HepG2 (cell line): ENCODE measurements around the gene ZNF217. TPM values are rescaled to one million over a fixed set of nuclear protein-coding genes. Genes with fewer than 3 reads are reported as not detected.
"Not testable (repeated sequence)": the region's sequence is repeated elsewhere in the genome, so short reads cannot be mapped to it uniquely, and the experiment has no call there.

Source experiments
- ATAC-seq: fragments of 200-7000 bp; cut with Tn5 transposase; 3 replicates; pipeline ENCODE4 v1.9.1; 2020; ENCODE audit warnings: mild to moderate bottlenecking, moderate library complexity
- BruUV-seq: library from RNA; stranded (reverse); fragments of 400-500 nt; replicated peaks from 2 replicates; lab custom pipeline; 2021; lab: Mats Ljungman, UMichigan
- CTCF ChIA-PET: fragments of 300-600 bp; formaldehyde crosslinking; extraction: SDS; loops from one replicate; lab custom pipeline; 2021; ENCODE audit warnings: low total read pairs, inconsistent platforms, low intra/inter-chr PET ratio; lab: Yijun Ruan, JAX
- POLR2A ChIA-PET: fragments of 350-600 bp; sonication (Branson Sonifier 250); formaldehyde crosslinking; loops from one replicate; lab custom pipeline; 2020; ENCODE audit warnings: antibody characterized with exemption, inconsistent platforms; lab: Yijun Ruan, JAX
- DNase-seq: peaks from one replicate; pipeline ENCODE4 v3.0.0-alpha.2; 2015; ENCODE audit warnings: low spot score
- FAIRE-seq: peaks from 3 replicates; lab custom pipeline; 2011; peaks lifted over from hg19 to GRCh38; lab: Jason Lieb, UNC
- H2AFZ ChIP-seq: one replicate; pipeline ENCODE4 v1.6.1; 2011; ENCODE audit warnings: low read length, inconsistent platforms
- H3K27ac ChIP-seq: fragments of 300-600 bp; 3 replicates; pipeline ENCODE4 v1.8.0; 2011; ENCODE audit warnings: mixed run types, mild to moderate bottlenecking, mixed read lengths, low read length, inconsistent platforms; ENCODE audit not compliant: insufficient read depth; ENCODE audit errors: extremely low read length
- H3K27me3 ChIP-seq, 2 experiments: fragments of 200-600 bp in 1 of 2; 2 replicates in 1 of 2; 3 replicates in 1 of 2; pipeline versions ENCODE4 v1.6.0 to v1.8.0; 2011; ENCODE audit warnings: low read length in 2 of 2, mild to moderate bottlenecking in 2 of 2, moderate library complexity in 2 of 2, inconsistent platforms in 1 of 2; ENCODE audit not compliant: insufficient read depth in 2 of 2, control insufficient read depth in 1 of 2
- H3K36me3 ChIP-seq, 2 experiments: fragments of 200-600 bp in 1 of 2; replicated peaks in 1 of 2; 2 replicates in 1 of 2; 3 replicates in 1 of 2; pipeline versions ENCODE4 v1.5.1 to v1.8.0; 2011; ENCODE audit warnings: low read length in 2 of 2, inconsistent platforms in 1 of 2; ENCODE audit not compliant: insufficient read depth in 2 of 2, control insufficient read depth in 1 of 2
- H3K4me1 ChIP-seq: 2 replicates; pipeline ENCODE4 v1.5.1; 2012; ENCODE audit warnings: low read length, inconsistent platforms; ENCODE audit not compliant: insufficient read depth
- H3K4me2 ChIP-seq: 2 replicates; pipeline ENCODE4 v1.6.0; 2011; ENCODE audit warnings: low read depth, low read length, inconsistent platforms
- H3K4me3 ChIP-seq, 3 experiments: fragments of 200-600 bp in 1 of 3; sonication (generic), shearing (Covaris generic) in 1 of 3; replicated peaks in 1 of 3; 2 replicates each; pipeline ENCODE4 v1.5.1; 2011 to 2016; ENCODE audit warnings: low read length in 3 of 3, inconsistent platforms in 2 of 3, low read depth in 2 of 3, mild to moderate bottlenecking in 2 of 3, control low read depth in 1 of 3, mixed read lengths in 1 of 3; ENCODE audit not compliant: insufficient read depth in 1 of 3
- H3K79me2 ChIP-seq: one replicate; pipeline ENCODE4 v1.6.1; 2011; ENCODE audit warnings: low read length, inconsistent platforms; ENCODE audit not compliant: insufficient read depth
- H3K9ac ChIP-seq: 2 replicates; pipeline ENCODE4 v1.6.0; 2011; ENCODE audit warnings: mild to moderate bottlenecking, low read depth, low read length, inconsistent platforms; ENCODE audit not compliant: insufficient read depth
- H3K9me3 ChIP-seq: 2 replicates; pipeline ENCODE4 v1.5.1; 2012; ENCODE audit warnings: mild to moderate bottlenecking, low read length
- H4K20me1 ChIP-seq: 2 replicates; pipeline ENCODE4 v1.6.0; 2011; ENCODE audit warnings: inconsistent platforms, mild to moderate bottlenecking, low read length, moderate library complexity; ENCODE audit not compliant: insufficient read depth
- KAT8 ChIP-seq: IDR thresholded peaks from 2 replicates; pipeline ENCODE4 v1.6.1; 2016; ENCODE audit warnings: missing genetic modification reagents, missing compliant biosample characterization
- POLR2G ChIP-seq: fragments of 200-400 bp; formaldehyde crosslinking; IDR thresholded peaks from 2 replicates; pipeline ENCODE4 v1.6.1; 2018; ENCODE audit warnings: mild to moderate bottlenecking, low read depth, low read length, moderate library complexity
- ZNF121 ChIP-seq: sonication (generic); formaldehyde crosslinking; IDR thresholded peaks from 2 replicates; pipeline ENCODE4 v1.5.0; 2020; ENCODE audit warnings: mild to moderate bottlenecking, missing genetic modification reagents
- WGBS: methylation state at CpG from one replicate; pipeline ENCODE4 v1.1.6; 2017; ENCODE audit warnings: low lambda C conversion rate; 5-methylcytosine and 5-hydroxymethylcytosine counted together
- in situ Hi-C: cut with HindIII; loops from 2 replicates; pipeline ENCODE4 v1.10.0; 2017; ENCODE audit warnings: low pct_unique_long_range_greater_than_20kb; ENCODE audit not compliant: extremely low pct_ligation_motif_present
- intact Hi-C: fragments of 100-400 bp; cut with micrococcal nuclease; formaldehyde crosslinking; loops from one replicate; pipeline ENCODE4 v1.10.0; 2022; ENCODE audit not compliant: unreplicated experiment
- polyA plus RNA-seq, 8 experiments: library from polyadenylated mRNA; depleted of rRNA in 3 of 8; stranded (reverse) in 7 of 8; unstranded in 1 of 8; fragments of >200 nt; fragmentation: Illumina TruSeq in 4 of 8; extraction: Trizol in 4 of 8; gene quantifications; 2 replicates each; pipeline versions ENCODE4 v1.2.1 to v1.2.3, GENCODE V29; 2011 to 2016; ENCODE audit warnings: low read depth in 4 of 8, missing spikeins in 1 of 8, mixed read lengths in 1 of 8; ENCODE audit not compliant: insufficient read depth in 1 of 8
- total RNA-seq, 5 experiments: library from RNA; depleted of rRNA; stranded (reverse); fragments of >200 nt; fragmentation: Illumina TruSeq; extraction: Trizol; gene quantifications; 2 replicates each; pipeline ENCODE4 v1.2.3, GENCODE V29; 2016; ENCODE audit warnings: low read depth in 1 of 5

ZNF217 gene
- total and polyA plus RNA-seq, 2 of the 13 experiments (the other 11 are each of a cell fraction or from before 2014, with no cell fraction given): 22.3 to 29.8 TPM

GRCh38 chr20:53562104-53562764 is 31.4 kb downstream of the ZNF217 start:
- ATAC-seq: peak; percentile 17
- POLR2A ChIA-PET: interaction anchor here (1.0 to 1.2 kb wide), 2 partner anchors 11 to 18 kb away, joined by 3 read pairs; no protein-coding TSS in a partner anchor
- FAIRE-seq, H4K20me1 ChIP-seq, intact Hi-C loops, H2AFZ ChIP-seq, H3K4me1 ChIP-seq, H3K4me2 ChIP-seq, BruUV-seq, H3K27me3 ChIP-seq, DNase-seq, H3K9me3 ChIP-seq, in situ Hi-C loops, H3K27ac ChIP-seq, H3K79me2 ChIP-seq, CTCF ChIA-PET, H3K4me3 ChIP-seq, H3K9ac ChIP-seq: not testable (repeated sequence)
- 0 out of 2 replicates have a peak, but pooled peaks have one; percentile 12 for TF ChIP-seq POLR2G
- H3K36me3 ChIP-seq: peaks cover 4 to 21% of the 10 kb centered on the region in 2 experiments; a peak in 3 of 5 replicates
- WGBS: 95% methylated on average over 9 of the region's 9 CpGs

- Histone ChIP-seq H3K79me2 (no peaks in the 10 kb centered on the region), H3K4me3 (no peak overlapping the region), H2AFZ (no peak overlapping the region), H3K36me3 (peaks cover 1 to 15% of the 10 kb centered on the region in 2 experiments; a peak in 2 of 5 replicates)
- FAIRE-seq (no peak), DNase-seq (no peak)
- POLR2A ChIA-PET: interaction anchor here (1.2 kb wide), 1 partner anchor 10 kb away, joined by 3 read pairs; no protein-coding TSS in a partner anchor
- no TSS peak for BruUV-seq
- intact Hi-C loops: no loop called here
- TF ChIP-seq KAT8 (CRISPR knock-in tag) (no peak), ZNF121 (CRISPR knock-in tag) (peak; percentile 96)
- TF ChIP-seq, all 625 proteins: peak for 1
- Histone ChIP-seq H3K27me3 (no peaks in the 10 kb centered on the region), H4K20me1 (no peaks in the 10 kb centered on the region; the same call in 1 of the 2 replicates), H3K9ac (no peak overlapping the region), H3K27ac (no peak overlapping the region), H3K4me2 (no peak overlapping the region), H3K9me3 (no peaks in the 10 kb centered on the region), H3K4me1 (peaks cover 13% of the 10 kb centered on the region)
- CTCF ChIA-PET: no interaction called here
- in situ Hi-C loops: no loop called here
- WGBS: 74% methylated on average over 5 of the region's 5 CpGs
- no peak for ATAC-seq
Observed at GRCh38 chr20:53561505-53561904, 32.1 kb downstream of the ZNF217 start.
